K562 (cell line): ENCODE data around the gene PIK3C2A. TPM values are rescaled to one million over a fixed set of nuclear protein-coding genes. Genes with fewer than 3 reads are reported as not detected.

Source experiments
- ATAC-seq: fragments of 200-7000 bp; cut with Tn5 transposase; 3 replicates; pipeline ENCODE4 v1.9.1; 2020; ENCODE audit warnings: moderate library complexity
- BruUV-seq: library from RNA; stranded (reverse); fragments of 400-500 nt; replicated peaks from 2 replicates; lab custom pipeline; 2021; lab: Mats Ljungman, UMichigan
- CTCF ChIA-PET: fragments of 300-600 bp; formaldehyde crosslinking; extraction: SDS; loops from one replicate; lab custom pipeline; 2021; ENCODE audit warnings: low intra/inter-chr PET ratio; lab: Yijun Ruan, JAX
- POLR2A ChIA-PET: fragments of 300-600, 350-650 bp; sonication (Branson Sonifier 250); formaldehyde crosslinking; extraction: SDS; loops from one replicate; lab custom pipeline; 2021; ENCODE audit warnings: antibody characterized with exemption, inconsistent platforms; lab: Yijun Ruan, JAX
- DNase-seq, 4 experiments: peaks; one replicate each; pipeline versions ENCODE4 v3.0.0 to v3.0.0-alpha.2; 2011 to 2018; ENCODE audit warnings: low spot score in 3 of 4, mixed read lengths in 3 of 4; ENCODE audit errors: extremely low read depth in 1 of 4
- FAIRE-seq: peaks from 2 replicates; lab custom pipeline; 2011; peaks lifted over from hg19 to GRCh38; lab: Jason Lieb, UNC
- H2AFZ ChIP-seq: 2 replicates; pipeline ENCODE4 v1.6.0; 2011; ENCODE audit warnings: low read depth, low read length, control low read depth, inconsistent platforms
- H3K27ac ChIP-seq: fragments of 200-600 bp; 3 replicates; pipeline ENCODE4 v1.8.0; 2011; ENCODE audit warnings: low read depth, mild to moderate bottlenecking, control low read depth, inconsistent platforms, low read length, moderate library complexity, mixed read lengths; ENCODE audit errors: extremely low read depth
- H3K27me3 ChIP-seq, 2 experiments: fragments of 300-600 bp in 1 of 2; 2 replicates in 1 of 2; 3 replicates in 1 of 2; pipeline versions ENCODE4 v1.6.0 to v1.8.0; 2011; ENCODE audit warnings: inconsistent platforms in 2 of 2, low read length in 2 of 2, mild to moderate bottlenecking in 1 of 2, mixed read lengths in 1 of 2, moderate library complexity in 1 of 2; ENCODE audit not compliant: control insufficient read depth in 2 of 2, insufficient read depth in 2 of 2
- H3K36me3 ChIP-seq: fragments of 300-600 bp; 3 replicates; pipeline ENCODE4 v1.8.0; 2011; ENCODE audit warnings: mild to moderate bottlenecking, low read length, inconsistent platforms; ENCODE audit not compliant: control insufficient read depth, insufficient read depth
- H3K4me1 ChIP-seq, 2 experiments: fragments of 200-600 bp in 1 of 2; replicated peaks in 1 of 2; 2 replicates in 1 of 2; 3 replicates in 1 of 2; pipeline versions ENCODE4 v1.5.1 to v1.8.0; 2011; ENCODE audit warnings: inconsistent platforms in 2 of 2, low read length in 2 of 2, mild to moderate bottlenecking in 1 of 2, mixed read lengths in 1 of 2, moderate library complexity in 1 of 2; ENCODE audit not compliant: control insufficient read depth in 2 of 2, insufficient read depth in 2 of 2
- H3K4me2 ChIP-seq: 2 replicates; pipeline ENCODE4 v1.6.1; 2011; ENCODE audit warnings: low read length, control low read depth, inconsistent platforms, mixed read lengths; ENCODE audit not compliant: insufficient read depth
- H3K4me3 ChIP-seq: fragments of 200-600 bp; sonication (generic), shearing (Covaris generic); 2 replicates; pipeline ENCODE4 v1.5.1; 2016; ENCODE audit warnings: control low read depth, inconsistent platforms
- H3K79me2 ChIP-seq: fragments of 200-600 bp; 3 replicates; pipeline ENCODE4 v1.8.0; 2011; ENCODE audit warnings: low read length, inconsistent platforms; ENCODE audit not compliant: control insufficient read depth, insufficient read depth
- H3K9ac ChIP-seq, 2 experiments: 2 replicates each; pipeline versions ENCODE4 v1.6.0 to v1.6.1; 2011; ENCODE audit warnings: low read depth in 2 of 2, low read length in 2 of 2, control low read depth in 1 of 2, inconsistent platforms in 1 of 2, mild to moderate bottlenecking in 1 of 2, mixed read lengths in 1 of 2; ENCODE audit not compliant: insufficient read depth in 1 of 2
- H3K9me1 ChIP-seq: one replicate; pipeline ENCODE4 v1.6.0; 2011; ENCODE audit warnings: inconsistent platforms, mild to moderate bottlenecking, low read length, moderate library complexity; ENCODE audit not compliant: control insufficient read depth, insufficient read depth
- H3K9me3 ChIP-seq: replicated peaks from 2 replicates; pipeline ENCODE4 v1.5.1; 2011; ENCODE audit warnings: low read depth, low read length, inconsistent platforms; ENCODE audit not compliant: control insufficient read depth, insufficient read depth
- H4K20me1 ChIP-seq: replicated peaks from 2 replicates; pipeline ENCODE4 v1.6.1; 2011; ENCODE audit warnings: low read length, inconsistent platforms, mixed read lengths; ENCODE audit not compliant: control insufficient read depth, insufficient read depth
- CEBPB ChIP-seq: fragments of 450-650 bp; IDR thresholded peaks from 2 replicates; pipeline ENCODE4 v1.6.1; 2016; ENCODE audit warnings: missing genetic modification characterization, missing compliant biosample characterization
- DIDO1 ChIP-seq: fragments of 450-650 bp; IDR thresholded peaks from 2 replicates; pipeline ENCODE4 v1.6.1; 2016; ENCODE audit warnings: low read depth, missing biosample characterization, missing genetic modification characterization
- EHMT2 ChIP-seq: fragments of 450-650 bp; IDR thresholded peaks from 2 replicates; pipeline ENCODE4 v1.6.1; 2018; ENCODE audit warnings: antibody characterized with exemption
- ETV5 ChIP-seq: sonication (generic); formaldehyde crosslinking; IDR thresholded peaks from 2 replicates; pipeline ENCODE4 v1.4.0; 2020; ENCODE audit warnings: low read depth, mild to moderate bottlenecking, missing genetic modification reagents
- SREBF1 ChIP-seq: fragments of 150-350 bp; IDR thresholded peaks from 2 replicates; pipeline ENCODE4 v1.6.1; 2014; ENCODE audit warnings: antibody characterized with exemption, low read depth, low read length, borderline replicate concordance
- TGIF2 ChIP-seq: sonication (generic); formaldehyde crosslinking; IDR thresholded peaks from 2 replicates; pipeline ENCODE4 v1.8.1; 2022; ENCODE audit warnings: mild to moderate bottlenecking, missing genetic modification reagents, moderate library complexity
- ZNF407 ChIP-seq: fragments of 450-650 bp; IDR thresholded peaks from 2 replicates; pipeline ENCODE4 v1.6.1; 2016; ENCODE audit warnings: low read depth
- WGBS: fragments of 100-300 bp; shearing (Covaris generic); methylation state at CpG from one replicate; pipeline ENCODE4 v1.1.6; 2016; ENCODE audit warnings: low coverage, mixed read lengths; ENCODE audit not compliant: insufficient coverage; ENCODE audit errors: missing lambda C conversion rate; 5-methylcytosine and 5-hydroxymethylcytosine counted together
- in situ Hi-C: fragments of 300-500 bp; cut with MboI; formaldehyde crosslinking; loops from 4 replicates; pipeline ENCODE4 v1.15.0; 2018; ENCODE audit warnings: inconsistent platforms, mixed read lengths
- intact Hi-C: fragments of 100-400 bp; cut with micrococcal nuclease; formaldehyde crosslinking; loops from 2 replicates; pipeline ENCODE4 v1.14.2; 2022
- polyA plus RNA-seq, 8 experiments: library from polyadenylated mRNA; depleted of rRNA in 4 of 8; stranded (reverse) in 5 of 8; unstranded in 3 of 8; fragments of >200 nt; fragmentation: Nextera tagmentation in 2 of 8; fragmentation: Illumina TruSeq in 1 of 8; extraction: Ambion mirVana in 2 of 8; extraction: Trizol in 1 of 8; gene quantifications; 2 replicates each; pipeline versions ENCODE4 v1.2.1 to v1.2.3, GENCODE V29; 2011 to 2014; ENCODE audit warnings: inconsistent platforms in 1 of 8, missing spikeins in 1 of 8
- total RNA-seq, 7 experiments: library from RNA; depleted of rRNA in 6 of 7; stranded (reverse); fragments of >200 nt in 6 of 7; fragmentation: Illumina TruSeq in 2 of 7; extraction: Trizol in 2 of 7; gene quantifications; 2 replicates each; pipeline versions ENCODE4 v1.2.1 to v1.2.3, GENCODE V29; 2011 to 2021; ENCODE audit warnings: low replicate concordance in 1 of 7

Gene PIK3C2A
- total and polyA plus RNA-seq, 9 of the 15 experiments (the other 6 are each of a cell fraction or from before 2014, with no cell fraction given) = 3.1 to 25.2 (median 15.6) TPM

GRCh38 chr11:17233101-17233500 is 25.3 kb upstream of the PIK3C2A start:
- intact Hi-C loops = no loop called here
- no peak for FAIRE-seq
- CTCF ChIA-PET = no interaction called here

GRCh38 chr11:17230867-17231851 is 23.4 kb upstream of the PIK3C2A start:
- Histone ChIP-seq H3K27me3 (no peaks in the 10 kb centered on the region), H3K9me1 (no peaks in the 10 kb centered on the region), H3K9ac (no peak overlapping the region), H3K4me2 (no peak overlapping the region), H3K4me1 (no peaks in the 10 kb centered on the region), H3K4me3 (no peak overlapping the region), H3K27ac (no peak overlapping the region), H3K9me3 (no peaks in the 10 kb centered on the region), H3K79me2 (no peaks in the 10 kb centered on the region), H3K36me3 (no peaks in the 10 kb centered on the region), H4K20me1 (no peaks in the 10 kb centered on the region), H2AFZ (no peak overlapping the region)
- POLR2A ChIA-PET = no interaction called here
- 4% methylated on average over 3 of the region's 3 CpGs for WGBS
- in situ Hi-C loops = loop anchor here (10.0 kb wide), 1 partner anchor 294 kb away; no protein-coding TSS in a partner anchor
- FAIRE-seq = no peak
- no peak for DNase-seq
- ATAC-seq = no peak
- BruUV-seq = no TSS peak
- intact Hi-C loops = loop anchor here (1.0 to 2.0 kb wide), 4 partner anchors 122 to 297 kb away; no protein-coding TSS in a partner anchor
- CTCF ChIA-PET = interaction anchor here (0.5 to 2.2 kb wide), 4 partner anchors 123 to 297 kb away, joined by 5 to 10 read pairs (median 6); no protein-coding TSS in a partner anchor
- TF ChIP-seq SREBF1 (no peak), DIDO1 (tag) (no peak), CEBPB (tag) (0 out of 2 replicates have a peak, but pooled peaks have one; percentile 34), ZNF407 (no peak)

More at GRCh38 chr11:17233101-17233500, 25.3 kb upstream of the PIK3C2A start:
- H2AFZ ChIP-seq = no peak overlapping the region
- H3K4me1 ChIP-seq = no peaks in the 10 kb centered on the region
- no TSS peak for BruUV-seq
- H3K9ac ChIP-seq = no peak overlapping the region
- no peak for DNase-seq
- TF ChIP-seq TGIF2 (CRISPR knock-in tag) (no peak), EHMT2 (no peak), ETV5 (CRISPR knock-in tag) (no peak)
- H3K27ac ChIP-seq = no peak overlapping the region
- H3K9me3 ChIP-seq = no peaks in the 10 kb centered on the region
- H3K36me3 ChIP-seq = no peaks in the 10 kb centered on the region
- no peaks in the 10 kb centered on the region for H3K27me3 ChIP-seq
- H3K9me1 ChIP-seq = no peaks in the 10 kb centered on the region
- POLR2A ChIA-PET = no interaction called here
- no peaks in the 10 kb centered on the region for H3K79me2 ChIP-seq
- no peak overlapping the region for H3K4me2 ChIP-seq
- in situ Hi-C loops = loop anchor here (10.0 kb wide), 1 partner anchor 292 kb away; no protein-coding TSS in a partner anchor
- no peak for ATAC-seq
- H3K4me3 ChIP-seq = no peak overlapping the region
- no peaks in the 10 kb centered on the region for H4K20me1 ChIP-seq
